GM21619 (cell line): ENCODE results near the gene PIAS2.
"Not testable (repeated sequence)": the region's sequence is repeated elsewhere in the genome, so short reads cannot be mapped to it uniquely, and the experiment has no call there.

Experiments
- ATAC-seq: cut with Tn5 transposase; IDR thresholded peaks from one replicate; pipeline ENCODE4 v1.9.1; 2021; ENCODE audit not compliant: unreplicated experiment

The PIAS2 gene

DNA sequence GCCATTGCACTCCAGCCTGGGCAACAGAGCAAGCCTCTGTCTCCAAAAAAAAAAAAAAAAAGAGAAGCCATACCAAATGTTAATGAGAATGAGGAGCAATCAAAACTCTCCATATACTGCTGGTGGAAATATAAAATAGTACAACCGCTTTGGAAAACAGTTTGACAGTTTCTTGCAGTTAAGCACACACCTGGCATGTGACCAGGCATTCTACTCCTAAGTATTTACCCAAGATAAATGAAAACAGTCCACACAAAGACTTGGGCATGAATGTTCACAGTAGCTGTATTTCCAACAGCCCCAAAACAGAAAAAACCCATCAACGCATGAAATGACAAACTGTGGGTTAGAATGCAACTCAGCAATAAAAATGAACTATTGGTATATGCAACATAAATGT, 84.5 kb downstream of the PIAS2 start:
- ATAC-seq: no peak

DNA sequence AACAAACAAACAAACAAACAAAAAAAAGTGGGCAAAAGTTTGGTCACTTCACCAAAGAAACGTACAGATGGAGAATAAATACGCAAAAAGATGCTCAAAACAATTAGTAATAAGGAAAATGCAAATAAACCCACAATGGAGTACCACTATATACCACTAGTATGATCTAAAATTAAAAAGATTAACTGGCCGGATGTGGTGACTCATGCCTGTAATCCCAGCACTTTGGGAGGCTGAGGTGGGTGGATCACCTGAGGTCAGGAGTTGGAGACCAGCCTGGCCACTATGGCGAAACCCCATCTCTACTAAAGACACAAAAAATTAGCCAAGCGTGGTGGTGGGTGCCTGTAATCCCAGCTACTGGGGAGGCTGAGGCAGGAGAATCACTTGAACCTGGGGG, 84.9 kb downstream of the PIAS2 start:
- not testable (repeated sequence) for ATAC-seq

DNA sequence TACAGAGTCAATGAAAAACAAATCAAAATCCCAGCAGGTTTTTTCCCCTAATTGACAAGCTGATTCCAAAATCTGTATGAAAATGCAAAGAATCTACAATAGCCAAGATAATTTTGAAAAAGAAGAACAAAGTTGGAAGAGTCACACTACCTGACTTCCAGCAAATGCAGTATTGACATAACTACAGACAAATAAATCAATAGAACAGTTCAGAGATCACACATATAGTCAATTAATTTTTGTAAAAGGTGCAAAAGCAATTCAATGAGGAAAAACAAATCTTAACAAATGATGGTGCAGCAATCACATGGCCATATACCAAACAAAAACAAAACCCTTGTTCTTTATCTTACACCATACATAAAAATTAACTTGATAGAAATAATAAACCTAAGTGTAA, 85.9 kb downstream of the PIAS2 start:
- ATAC-seq: no peak

DNA sequence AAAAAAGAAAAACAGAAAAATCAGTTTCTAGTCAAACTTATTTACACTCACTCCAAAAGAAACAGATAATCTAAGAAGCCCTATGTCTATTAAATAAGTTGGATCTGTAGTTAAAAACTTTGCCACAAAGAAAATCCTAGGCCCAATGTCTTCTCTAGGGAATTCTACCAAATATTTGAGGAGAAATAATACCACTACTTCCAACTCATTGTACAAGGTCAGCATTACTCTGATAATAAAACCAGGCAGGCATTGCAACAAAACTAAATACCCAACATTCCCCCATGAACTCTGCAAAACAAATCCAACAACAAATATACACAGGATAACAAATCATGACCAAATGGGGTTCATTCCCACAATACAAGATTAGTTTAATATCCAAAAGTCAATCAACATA, 86.7 kb downstream of the PIAS2 start:
- ATAC-seq: no peak

DNA sequence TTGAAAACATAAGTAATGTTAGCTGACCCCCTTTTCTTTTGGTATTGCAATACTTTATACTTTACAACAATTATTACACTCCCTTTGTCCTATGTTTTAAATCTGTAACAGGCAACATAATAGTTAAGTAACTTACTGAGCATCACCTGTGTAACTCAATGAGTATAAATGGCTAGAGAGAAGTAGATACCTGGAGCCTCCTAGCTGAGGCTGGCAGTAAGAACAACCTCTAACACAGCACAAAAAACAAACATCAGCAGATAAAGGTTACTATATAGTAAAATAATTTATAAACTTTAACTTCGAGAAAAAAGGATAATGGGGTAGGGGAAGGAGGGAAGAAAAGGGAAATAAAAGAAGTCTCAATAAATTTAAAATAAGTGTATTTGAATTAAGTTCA, 87.4 kb downstream of the PIAS2 start:
- ATAC-seq: no peak

DNA sequence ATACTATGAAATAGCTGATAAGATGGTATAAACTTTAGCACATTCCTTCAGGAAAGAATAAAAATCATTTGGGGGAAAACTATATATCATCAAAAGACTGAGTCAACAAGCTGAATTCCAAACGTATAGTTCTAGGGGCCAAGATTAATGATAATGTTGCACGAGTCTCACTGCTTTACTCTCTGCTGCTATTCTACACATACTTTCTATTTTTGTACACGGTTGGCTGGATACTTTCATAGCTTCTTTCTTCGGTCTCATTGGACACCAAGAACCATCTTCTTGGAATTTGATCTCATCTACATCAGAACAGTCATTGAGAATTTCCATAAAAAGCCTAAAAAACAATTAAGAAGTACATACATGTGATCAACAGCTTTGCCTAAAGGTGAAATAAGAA, 87.8 kb downstream of the PIAS2 start:
- no peak for ATAC-seq

DNA sequence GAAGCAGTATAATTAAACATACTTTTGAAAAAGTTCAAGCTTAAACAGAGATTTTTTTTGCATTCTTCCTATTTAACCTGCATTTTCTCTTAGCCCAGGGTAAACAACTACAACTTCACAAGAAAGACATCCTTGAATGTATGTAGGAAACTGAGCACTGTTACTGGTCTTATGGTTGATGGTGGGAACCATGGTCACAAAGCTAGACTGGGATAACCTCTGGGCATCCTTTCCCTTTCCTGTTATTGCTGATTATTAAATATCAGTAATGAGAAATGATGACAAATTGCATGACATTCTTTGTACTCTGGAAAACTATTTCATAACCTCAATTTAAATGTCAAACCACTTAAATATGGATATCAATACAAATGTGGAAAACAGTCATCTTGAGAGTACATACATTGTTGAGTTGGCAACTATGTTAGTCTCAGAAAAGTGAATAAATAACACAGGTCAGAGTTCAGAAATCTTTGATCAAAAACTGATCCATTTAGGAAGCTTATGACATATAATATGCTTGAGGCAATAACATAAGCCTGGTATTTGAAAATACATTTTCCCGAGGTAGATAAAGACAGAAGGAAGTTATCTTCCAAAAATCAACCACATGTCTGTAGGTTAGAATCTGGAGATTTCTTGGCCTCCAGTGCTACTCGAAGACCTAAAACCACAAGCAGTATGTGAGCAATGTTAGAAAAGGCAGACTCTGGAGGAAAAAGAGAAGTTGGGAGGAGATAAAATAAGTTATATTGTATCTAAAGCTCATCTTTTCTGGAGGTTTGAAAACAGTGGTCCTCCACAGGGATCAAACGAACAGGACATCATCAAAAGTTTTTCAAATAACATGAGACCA, 95.2 kb downstream of the PIAS2 start:
- ATAC-seq: no peak

DNA sequence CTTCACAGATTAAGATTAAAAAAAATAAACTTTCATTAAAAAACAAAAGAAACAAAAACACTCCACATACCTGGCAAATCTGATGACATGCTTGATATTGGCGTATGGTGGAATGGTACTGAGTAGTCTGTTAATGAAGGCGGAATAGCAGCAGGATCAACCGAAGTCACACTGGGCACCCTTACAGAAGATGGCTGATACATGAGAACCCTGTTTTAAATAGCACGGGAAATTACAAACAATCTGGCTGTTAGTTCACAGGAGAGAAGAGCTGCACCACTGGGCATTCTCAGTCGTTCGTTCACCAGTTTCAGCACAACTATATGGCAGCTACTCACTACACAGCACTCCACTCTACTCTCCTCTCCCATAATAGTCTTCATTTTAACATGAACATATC, 96.4 kb downstream of the PIAS2 start:
- no peak for ATAC-seq

DNA sequence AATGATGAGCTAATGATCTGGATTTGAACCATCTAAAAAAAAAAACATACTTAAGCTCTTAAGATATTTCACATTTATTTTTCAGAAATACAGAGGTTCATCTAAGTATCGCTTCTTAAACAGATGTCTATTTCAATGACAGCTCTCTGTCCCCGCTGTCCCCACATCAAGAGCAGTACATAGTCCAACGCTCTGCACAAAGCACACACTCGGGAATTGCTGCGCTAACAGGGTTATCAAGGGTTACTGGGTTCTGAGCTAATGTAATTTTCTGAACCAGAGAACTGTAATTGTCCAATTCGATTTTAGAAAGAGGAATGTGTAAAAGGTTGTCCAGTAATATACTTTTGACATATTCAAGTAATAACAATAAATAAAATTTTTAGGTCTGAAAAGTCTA, 101.6 kb downstream of the PIAS2 start:
- no peak for ATAC-seq

DNA sequence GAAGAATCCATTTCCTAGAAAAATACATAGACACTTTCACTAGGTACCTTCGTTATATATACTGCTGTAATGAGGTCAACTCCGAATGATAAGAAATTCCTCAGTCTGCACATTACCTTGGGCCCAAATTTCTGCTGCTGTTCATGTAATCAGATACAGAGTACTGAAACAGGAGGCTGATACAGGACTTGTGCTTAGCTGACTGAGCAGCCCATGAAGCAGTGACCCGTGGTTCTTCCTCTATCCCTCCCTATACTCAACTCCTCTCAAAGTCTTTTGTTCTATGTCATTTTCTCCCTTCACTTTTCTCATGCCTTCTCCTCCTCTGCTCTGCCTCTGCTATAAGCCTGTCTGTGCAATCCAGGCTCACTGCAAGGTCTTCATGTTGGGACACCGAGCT, 102.9 kb downstream of the PIAS2 start:
- no peak for ATAC-seq

DNA sequence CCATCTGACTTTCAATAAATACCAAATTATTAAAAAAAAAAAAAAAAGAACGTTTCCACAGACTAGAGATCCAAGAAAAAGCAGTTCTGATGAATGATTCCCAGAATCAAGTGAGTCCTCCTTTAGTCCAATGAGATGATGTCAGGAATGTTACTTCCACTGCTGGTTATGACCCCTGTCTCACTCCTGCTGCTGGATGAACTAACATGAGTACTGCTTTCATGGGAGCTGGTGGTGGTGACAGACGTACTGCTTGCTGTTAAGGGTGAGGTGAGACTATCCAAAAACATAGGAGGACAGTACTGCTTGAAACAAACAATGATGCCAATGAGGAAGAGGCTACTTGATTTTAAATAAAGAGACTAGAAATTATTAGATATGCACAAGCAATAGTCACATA, 105.0 kb downstream of the PIAS2 start:
- no peak for ATAC-seq

DNA sequence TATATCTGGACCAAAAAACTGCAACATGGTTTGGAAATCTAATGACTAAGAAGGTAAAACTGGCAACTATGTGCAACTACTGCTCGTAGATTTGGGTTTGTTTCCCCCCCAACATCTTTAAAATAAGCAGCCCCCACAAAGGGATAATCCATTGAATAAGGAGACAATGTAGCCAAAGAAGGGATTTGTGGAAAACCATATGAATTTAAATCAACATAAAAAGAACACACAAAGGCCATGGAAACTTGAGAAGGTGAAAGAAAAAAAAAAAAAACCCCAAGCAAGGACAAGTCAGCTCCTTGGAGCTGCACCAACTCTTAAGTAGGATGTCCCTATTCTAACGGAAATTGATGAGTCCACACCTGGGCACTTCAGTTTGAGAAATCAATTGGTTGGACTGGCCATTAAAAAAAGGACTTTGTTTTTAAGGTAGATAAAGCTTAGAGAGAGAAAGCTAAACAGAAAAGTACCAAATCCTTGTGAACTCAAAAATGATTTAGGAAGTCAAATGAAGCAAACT, 106.8 kb downstream of the PIAS2 start:
- ATAC-seq: no peak

DNA sequence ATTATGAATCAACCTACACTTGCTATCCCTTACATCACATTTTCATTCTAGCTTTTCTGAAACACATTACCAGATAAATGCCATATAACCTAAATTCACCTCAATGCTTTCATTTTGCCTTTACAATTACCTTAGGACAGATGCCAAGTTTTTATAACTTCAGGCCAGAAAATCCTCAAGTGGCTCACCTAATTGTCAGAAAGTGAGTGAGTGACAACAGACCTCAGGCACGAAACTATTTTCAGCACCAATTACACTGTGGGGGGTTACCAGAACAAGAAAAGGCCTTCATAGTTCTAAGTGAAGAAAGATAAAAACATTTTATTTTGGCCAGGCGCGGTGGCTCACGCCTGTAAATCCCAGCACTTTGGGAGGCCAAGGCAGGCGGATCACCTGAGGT, 108.2 kb downstream of the PIAS2 start:
- ATAC-seq: no peak

DNA sequence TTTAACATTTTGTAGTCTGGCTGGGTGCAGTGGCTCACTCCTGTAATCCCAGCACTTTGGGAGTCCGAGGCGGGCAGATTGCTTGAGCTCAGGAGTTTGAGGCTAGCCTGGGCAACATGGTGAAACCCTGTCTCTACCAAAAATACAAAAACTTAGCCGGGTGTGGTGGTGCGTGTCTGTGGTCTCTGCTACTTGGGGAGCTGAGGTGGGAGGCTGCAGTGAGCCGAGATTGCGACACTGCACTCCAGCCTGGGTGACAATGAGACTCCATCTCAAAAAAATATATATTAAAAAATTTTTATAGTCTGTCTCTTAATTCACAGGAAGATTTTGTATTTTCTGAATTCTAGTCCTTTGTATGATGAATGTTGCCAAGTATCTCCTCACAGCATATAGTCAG, 121.4 kb downstream of the PIAS2 start:
- ATAC-seq: not testable (repeated sequence)

DNA sequence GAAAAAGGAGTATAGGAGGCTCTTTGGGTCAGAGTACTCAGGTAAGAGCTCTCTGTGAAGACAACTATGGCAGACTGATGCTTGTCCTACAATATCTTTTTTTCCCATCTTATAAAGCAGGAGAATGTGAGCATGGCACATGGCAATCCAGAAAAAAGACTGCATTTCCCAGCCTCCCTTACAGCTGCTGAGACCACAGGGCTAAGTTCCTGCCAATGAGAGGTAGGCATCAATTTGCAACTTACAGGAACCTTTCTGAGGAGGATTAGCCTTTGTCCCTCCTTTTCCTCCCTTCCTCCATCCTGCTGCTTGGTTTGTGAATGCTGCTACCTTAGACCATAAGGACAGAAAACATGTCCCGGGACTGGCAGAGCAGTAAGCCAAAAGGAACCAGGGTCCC, 122.7 kb downstream of the PIAS2 start:
- ATAC-seq: no peak

DNA sequence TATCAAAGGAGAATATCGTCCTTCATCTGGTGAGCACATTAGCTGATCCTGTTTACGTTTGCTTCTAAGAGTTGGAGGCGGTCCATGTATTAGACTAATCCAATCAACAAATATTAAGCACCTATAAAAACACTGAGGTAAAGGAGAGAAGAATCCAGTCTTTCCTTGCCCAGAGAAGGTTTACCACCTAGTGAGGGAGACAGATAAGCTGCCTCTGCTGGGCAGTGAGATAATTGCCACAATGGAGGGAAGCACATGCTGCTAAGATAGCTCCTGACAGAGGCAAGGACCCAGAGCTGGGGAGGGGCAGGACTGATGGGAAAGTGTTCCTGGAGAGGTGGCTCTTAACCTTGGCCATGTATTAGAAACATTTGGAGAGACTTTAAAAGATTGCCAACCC, 123.7 kb downstream of the PIAS2 start:
- ATAC-seq: no peak

DNA sequence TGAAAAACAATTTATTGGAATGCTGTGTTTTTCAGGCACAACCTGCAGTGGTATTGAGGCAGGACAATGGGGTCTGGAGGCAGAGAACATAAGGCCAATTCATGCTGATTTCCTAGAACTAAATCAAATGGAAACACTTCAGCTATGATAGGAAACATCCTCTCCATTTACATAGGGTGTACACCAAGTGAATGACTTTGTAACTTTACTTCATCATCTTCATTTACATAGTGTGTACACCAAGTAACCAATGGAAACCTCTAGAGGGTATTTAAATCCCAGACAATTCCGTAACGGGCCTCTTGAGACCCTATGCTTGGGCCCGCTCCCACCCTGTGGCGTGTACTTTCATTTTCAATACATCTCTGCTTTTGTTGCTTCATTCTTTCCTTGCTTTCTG, 128.2 kb downstream of the PIAS2 start:
- ATAC-seq: no peak

DNA sequence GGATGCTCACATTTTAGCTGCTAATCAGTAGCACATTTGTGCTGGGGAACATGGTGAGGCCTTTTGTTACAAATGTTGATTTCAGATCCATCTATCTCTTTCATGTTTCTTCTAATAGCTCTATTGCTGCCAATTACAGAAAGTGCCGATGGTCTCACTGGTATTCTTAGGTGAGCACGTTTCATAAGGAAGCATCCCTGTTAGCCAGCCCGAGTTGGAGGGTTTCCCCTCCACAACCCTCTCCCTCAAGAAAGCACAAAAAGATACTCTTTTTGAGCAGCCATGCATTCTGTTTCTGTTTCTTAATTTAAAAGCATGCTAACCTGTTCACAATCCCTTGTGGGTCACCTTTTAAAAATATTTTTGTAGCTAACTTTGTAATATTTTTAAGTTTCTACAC, 129.6 kb downstream of the PIAS2 start:
- ATAC-seq: no peak

DNA sequence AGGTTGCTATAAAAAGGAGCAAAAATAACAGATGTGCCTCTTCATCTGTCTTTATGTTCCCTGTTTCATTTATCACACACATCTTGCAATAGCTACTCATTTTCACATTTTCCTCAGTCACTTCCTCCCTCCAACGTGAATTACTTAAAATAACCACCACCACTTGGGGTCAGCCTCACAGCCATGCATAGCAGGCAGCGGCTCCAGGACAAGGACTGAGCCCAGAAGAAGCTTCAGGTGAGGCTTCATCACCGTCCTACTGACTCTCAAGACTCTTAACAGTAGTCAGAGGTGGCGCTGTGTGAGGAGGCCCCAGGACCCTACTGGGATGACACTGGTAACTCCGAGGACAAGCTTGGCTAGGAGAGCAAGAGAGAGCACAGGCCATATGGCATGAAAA, 144.9 kb downstream of the PIAS2 start:
- peak; percentile 45 for ATAC-seq

DNA sequence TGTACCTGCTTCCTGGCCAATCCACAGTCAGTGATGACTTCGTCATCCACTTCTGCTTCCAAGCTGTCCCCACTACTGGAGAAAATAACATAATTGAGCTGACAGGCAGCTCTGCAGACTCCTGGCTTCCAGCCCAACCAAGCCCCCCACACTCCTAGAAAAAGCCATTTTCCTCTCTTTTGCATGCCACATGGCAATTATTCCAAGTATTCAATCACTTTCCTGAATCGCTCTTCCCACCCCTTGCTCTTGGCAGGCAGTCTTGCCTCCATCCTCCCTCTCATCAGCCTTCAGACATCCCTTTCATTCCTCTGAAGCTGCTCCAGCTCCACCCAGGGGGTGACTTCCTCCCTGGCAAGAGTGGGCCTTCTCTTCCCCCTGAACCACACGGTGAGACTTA, 146.2 kb downstream of the PIAS2 start:
- ATAC-seq: no peak

DNA sequence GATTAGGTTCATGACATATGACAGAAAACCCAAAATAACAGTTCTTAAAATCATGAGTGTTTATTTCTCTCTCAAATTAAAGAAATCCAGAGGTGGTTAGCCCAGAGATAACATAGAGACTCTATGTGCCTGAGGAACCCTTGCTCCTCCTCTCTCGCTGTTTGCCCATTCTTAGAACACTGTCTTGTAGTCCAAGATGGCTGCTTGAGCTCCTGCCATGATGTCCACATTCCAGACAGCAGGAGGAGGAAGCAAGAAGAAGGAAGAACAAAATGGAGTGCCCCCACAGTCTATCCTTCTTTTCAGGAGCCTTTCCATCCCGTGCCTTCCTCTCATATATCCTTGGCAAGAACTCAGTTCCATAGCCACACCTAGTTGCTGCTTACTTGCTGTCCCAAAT, 146.6 kb downstream of the PIAS2 start:
- no peak for ATAC-seq

DNA sequence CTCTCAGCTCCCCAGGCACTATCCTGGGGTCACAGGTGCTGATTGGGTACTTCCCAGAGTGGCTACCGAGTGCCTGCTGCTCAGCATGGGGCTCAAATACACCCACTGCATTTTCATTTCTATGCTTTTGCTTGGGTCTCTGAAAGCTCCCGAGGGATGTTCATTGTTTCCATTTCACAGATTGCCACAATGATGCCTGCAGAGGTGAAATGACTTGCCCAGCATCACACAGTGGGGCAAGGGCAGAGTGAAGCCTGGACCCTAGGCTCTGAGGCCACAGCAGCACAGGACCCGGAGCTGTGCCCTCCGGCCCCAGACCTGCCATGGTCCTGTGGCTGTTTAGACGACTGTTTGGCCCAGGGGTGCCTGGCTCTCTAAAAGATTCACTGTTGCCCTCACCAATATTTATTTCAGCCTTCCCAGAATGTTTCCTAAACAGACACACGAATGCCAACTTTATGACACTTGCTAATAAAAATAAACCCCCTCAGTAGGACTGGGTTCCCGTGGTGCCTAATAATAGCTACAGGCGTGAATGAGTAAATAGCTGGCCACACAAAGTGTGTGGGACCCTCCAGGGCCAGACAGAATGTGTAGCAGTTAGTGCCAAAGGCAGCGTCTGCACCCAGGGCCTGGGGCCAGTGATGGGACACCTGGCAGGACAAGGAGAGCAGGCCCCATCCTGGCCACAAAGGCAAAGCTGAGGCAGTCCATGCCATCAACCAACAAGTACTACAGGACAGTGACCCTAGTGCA, 149.0 kb downstream of the PIAS2 start:
- ATAC-seq: no peak
